K562 (cell line): ENCODE measurements around the gene AKT1. TPM values are rescaled to one million over a fixed set of nuclear protein-coding genes. Genes with fewer than 3 reads are reported as not detected.
A peak's percentile ranks its signal among the peaks of the same experiment; 100 is the strongest.

Source experiments
- ATAC-seq: fragments of 200-7000 bp; cut with Tn5 transposase; 3 replicates; pipeline ENCODE4 v1.9.1; 2020; ENCODE audit warnings: moderate library complexity
- BruUV-seq: library from RNA; stranded (reverse); fragments of 400-500 nt; replicated peaks from 2 replicates; lab custom pipeline; 2021; lab: Mats Ljungman, UMichigan
- CTCF ChIA-PET: fragments of 300-600 bp; formaldehyde crosslinking; extraction: SDS; loops from one replicate; lab custom pipeline; 2021; ENCODE audit warnings: low intra/inter-chr PET ratio; lab: Yijun Ruan, JAX
- POLR2A ChIA-PET: fragments of 300-600, 350-650 bp; sonication (Branson Sonifier 250); formaldehyde crosslinking; extraction: SDS; loops from one replicate; lab custom pipeline; 2021; ENCODE audit warnings: antibody characterized with exemption, inconsistent platforms; lab: Yijun Ruan, JAX
- DNase-seq, 4 experiments: peaks; one replicate each; pipeline versions ENCODE4 v3.0.0 to v3.0.0-alpha.2; 2011 to 2018; ENCODE audit warnings: low spot score in 3 of 4, mixed read lengths in 3 of 4; ENCODE audit errors: extremely low read depth in 1 of 4
- FAIRE-seq: peaks from 2 replicates; lab custom pipeline; 2011; peaks lifted over from hg19 to GRCh38; lab: Jason Lieb, UNC
- H2AFZ ChIP-seq: 2 replicates; pipeline ENCODE4 v1.6.0; 2011; ENCODE audit warnings: low read depth, low read length, control low read depth, inconsistent platforms
- H3K27ac ChIP-seq: fragments of 200-600 bp; 3 replicates; pipeline ENCODE4 v1.8.0; 2011; ENCODE audit warnings: low read depth, mild to moderate bottlenecking, control low read depth, inconsistent platforms, low read length, moderate library complexity, mixed read lengths; ENCODE audit errors: extremely low read depth
- H3K27me3 ChIP-seq, 2 experiments: fragments of 300-600 bp in 1 of 2; 2 replicates in 1 of 2; 3 replicates in 1 of 2; pipeline versions ENCODE4 v1.6.0 to v1.8.0; 2011; ENCODE audit warnings: inconsistent platforms in 2 of 2, low read length in 2 of 2, mild to moderate bottlenecking in 1 of 2, mixed read lengths in 1 of 2, moderate library complexity in 1 of 2; ENCODE audit not compliant: control insufficient read depth in 2 of 2, insufficient read depth in 2 of 2
- H3K36me3 ChIP-seq: fragments of 300-600 bp; 3 replicates; pipeline ENCODE4 v1.8.0; 2011; ENCODE audit warnings: mild to moderate bottlenecking, low read length, inconsistent platforms; ENCODE audit not compliant: control insufficient read depth, insufficient read depth
- H3K4me1 ChIP-seq, 2 experiments: fragments of 200-600 bp in 1 of 2; replicated peaks in 1 of 2; 2 replicates in 1 of 2; 3 replicates in 1 of 2; pipeline versions ENCODE4 v1.5.1 to v1.8.0; 2011; ENCODE audit warnings: inconsistent platforms in 2 of 2, low read length in 2 of 2, mild to moderate bottlenecking in 1 of 2, mixed read lengths in 1 of 2, moderate library complexity in 1 of 2; ENCODE audit not compliant: control insufficient read depth in 2 of 2, insufficient read depth in 2 of 2
- H3K4me2 ChIP-seq: 2 replicates; pipeline ENCODE4 v1.6.1; 2011; ENCODE audit warnings: low read length, control low read depth, inconsistent platforms, mixed read lengths; ENCODE audit not compliant: insufficient read depth
- H3K4me3 ChIP-seq: fragments of 200-600 bp; sonication (generic), shearing (Covaris generic); 2 replicates; pipeline ENCODE4 v1.5.1; 2016; ENCODE audit warnings: control low read depth, inconsistent platforms
- H3K79me2 ChIP-seq: fragments of 200-600 bp; 3 replicates; pipeline ENCODE4 v1.8.0; 2011; ENCODE audit warnings: low read length, inconsistent platforms; ENCODE audit not compliant: control insufficient read depth, insufficient read depth
- H3K9ac ChIP-seq, 2 experiments: 2 replicates each; pipeline versions ENCODE4 v1.6.0 to v1.6.1; 2011; ENCODE audit warnings: low read depth in 2 of 2, low read length in 2 of 2, control low read depth in 1 of 2, inconsistent platforms in 1 of 2, mild to moderate bottlenecking in 1 of 2, mixed read lengths in 1 of 2; ENCODE audit not compliant: insufficient read depth in 1 of 2
- H3K9me1 ChIP-seq: one replicate; pipeline ENCODE4 v1.6.0; 2011; ENCODE audit warnings: inconsistent platforms, mild to moderate bottlenecking, low read length, moderate library complexity; ENCODE audit not compliant: control insufficient read depth, insufficient read depth
- H3K9me3 ChIP-seq: replicated peaks from 2 replicates; pipeline ENCODE4 v1.5.1; 2011; ENCODE audit warnings: low read depth, low read length, inconsistent platforms; ENCODE audit not compliant: control insufficient read depth, insufficient read depth
- H4K20me1 ChIP-seq: replicated peaks from 2 replicates; pipeline ENCODE4 v1.6.1; 2011; ENCODE audit warnings: low read length, inconsistent platforms, mixed read lengths; ENCODE audit not compliant: control insufficient read depth, insufficient read depth
- RBM25 ChIP-seq: fragments of 200-400 bp; formaldehyde crosslinking; IDR thresholded peaks from 2 replicates; pipeline ENCODE4 v1.6.1; 2018; ENCODE audit warnings: low read length, low read depth, moderate library complexity; ENCODE audit not compliant: severe bottlenecking
- ZBTB33 ChIP-seq: sonication (generic); formaldehyde crosslinking; IDR thresholded peaks from 2 replicates; pipeline ENCODE4 v1.8.1; 2023; ENCODE audit warnings: mild to moderate bottlenecking, missing genetic modification reagents
- WGBS: fragments of 100-300 bp; shearing (Covaris generic); methylation state at CpG from one replicate; pipeline ENCODE4 v1.1.6; 2016; ENCODE audit warnings: low coverage, mixed read lengths; ENCODE audit not compliant: insufficient coverage; ENCODE audit errors: missing lambda C conversion rate; 5-methylcytosine and 5-hydroxymethylcytosine counted together
- in situ Hi-C: fragments of 300-500 bp; cut with MboI; formaldehyde crosslinking; loops from 4 replicates; pipeline ENCODE4 v1.15.0; 2018; ENCODE audit warnings: inconsistent platforms, mixed read lengths
- intact Hi-C: fragments of 100-400 bp; cut with micrococcal nuclease; formaldehyde crosslinking; loops from 2 replicates; pipeline ENCODE4 v1.14.2; 2022
- polyA plus RNA-seq, 8 experiments: library from polyadenylated mRNA; depleted of rRNA in 4 of 8; stranded (reverse) in 5 of 8; unstranded in 3 of 8; fragments of >200 nt; fragmentation: Nextera tagmentation in 2 of 8; fragmentation: Illumina TruSeq in 1 of 8; extraction: Ambion mirVana in 2 of 8; extraction: Trizol in 1 of 8; gene quantifications; 2 replicates each; pipeline versions ENCODE4 v1.2.1 to v1.2.3, GENCODE V29; 2011 to 2014; ENCODE audit warnings: inconsistent platforms in 1 of 8, missing spikeins in 1 of 8
- total RNA-seq, 7 experiments: library from RNA; depleted of rRNA in 6 of 7; stranded (reverse); fragments of >200 nt in 6 of 7; fragmentation: Illumina TruSeq in 2 of 7; extraction: Trizol in 2 of 7; gene quantifications; 2 replicates each; pipeline versions ENCODE4 v1.2.1 to v1.2.3, GENCODE V29; 2011 to 2021; ENCODE audit warnings: low replicate concordance in 1 of 7

Gene AKT1
- total and polyA plus RNA-seq, 9 of the 15 experiments (the other 6 are each of a cell fraction or from before 2014, with no cell fraction given): 0.49 to 132 (median 75.1) TPM

GRCh38 chr14:104801520-104802393 is 6.2 kb upstream of the AKT1 start:
- no TSS peak for BruUV-seq
- Histone ChIP-seq H4K20me1 (no peaks in the 10 kb centered on the region), H3K36me3 (peaks cover 6% of the 10 kb centered on the region; the same call in 1 of the 3 replicates), H3K4me1 (peaks cover 63 to 93% of the 10 kb centered on the region in 2 experiments), H3K9me1 (no peaks in the 10 kb centered on the region), H3K9ac (peak overlapping the region in 1 of 2 experiments; percentile 92; a peak in 2 of 4 replicates), H3K79me2 (peaks cover 28% of the 10 kb centered on the region), H3K9me3 (no peaks in the 10 kb centered on the region), H3K27me3 (no peaks in the 10 kb centered on the region), H3K4me2 (peak overlapping the region; percentile 70), H2AFZ (no peak overlapping the region; the same call in 1 of the 2 replicates), H3K27ac (peak overlapping the region; percentile 52; the same call in 1 of the 3 replicates), H3K4me3 (peak overlapping the region; percentile 55)
- no peak for TF ChIP-seq RBM25
- peak; percentile 69 for TF ChIP-seq ZBTB33 (CRISPR knock-in tag)
- CTCF ChIA-PET: no interaction called here
- DNase-seq: no peak
- WGBS: 85% methylated on average over 26 of the region's 45 CpGs
- FAIRE-seq: no peak
- in situ Hi-C loops (no loop called here), intact Hi-C loops (no loop called here)
- ATAC-seq: no peak
- POLR2A ChIA-PET: interaction anchor here (0.6 to 1.1 kb wide), 2 partner anchors 10 to 1049 kb away, joined by 3 read pairs; no protein-coding TSS in a partner anchor
